Superior temporal gyrus (tissue), 1 donor: Measurements from ENCODE around the gene WDR41.

Source experiments
- DNase-seq: peaks from one replicate; pipeline ENCODE4 v3.0.0-alpha.2; 2016; ENCODE audit errors: extremely low spot score

Gene WDR41

GRCh38 chr5:77444356-77444755 lies 47.8 kb downstream of the WDR41 start:
- DNase-seq: no peak

- DNase-seq: no peak
These were observed 48.4 kb downstream of the WDR41 start for GRCh38 chr5:77443670-77444069.

DNA sequence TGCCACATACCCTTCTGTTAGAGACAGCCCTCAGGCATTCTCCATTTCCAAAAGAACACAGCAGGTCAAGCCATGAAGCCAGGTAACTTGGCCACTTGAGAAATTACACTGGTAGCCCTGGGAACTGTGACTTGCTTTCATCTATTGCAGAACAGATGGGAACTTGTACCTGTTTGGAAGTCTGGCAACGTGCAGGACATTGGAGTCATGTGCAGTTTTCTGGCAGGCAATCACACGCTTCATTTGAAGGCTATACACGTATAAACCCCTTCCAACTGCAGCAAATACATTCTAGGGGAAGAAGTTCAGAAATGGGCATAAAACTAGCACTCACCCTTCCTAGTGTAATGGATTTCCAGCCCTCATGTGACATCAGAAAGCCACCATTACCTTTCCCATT lies 54.0 kb downstream of the WDR41 start:
- DNase-seq: peak; percentile 61

DNA sequence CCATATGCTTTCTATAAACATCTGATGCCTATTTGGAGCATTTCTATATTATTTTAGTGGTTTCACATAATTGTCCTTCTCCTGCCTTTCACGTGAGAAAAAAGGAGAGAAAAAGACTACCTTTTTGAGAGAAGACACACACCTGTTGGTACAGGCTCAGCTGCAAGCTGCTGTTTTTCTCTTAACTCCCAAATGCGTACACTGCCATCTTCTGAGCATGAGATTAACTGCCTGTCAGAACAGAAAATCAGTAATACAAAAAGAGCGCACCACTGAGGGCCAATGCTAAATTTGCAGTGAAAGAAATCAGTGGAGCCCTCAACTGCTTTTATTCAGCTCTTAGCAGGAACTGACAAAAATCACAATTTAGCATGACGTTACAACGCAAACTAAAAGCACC lies 54.9 kb downstream of the WDR41 start:
- DNase-seq: peak; percentile 72

DNA sequence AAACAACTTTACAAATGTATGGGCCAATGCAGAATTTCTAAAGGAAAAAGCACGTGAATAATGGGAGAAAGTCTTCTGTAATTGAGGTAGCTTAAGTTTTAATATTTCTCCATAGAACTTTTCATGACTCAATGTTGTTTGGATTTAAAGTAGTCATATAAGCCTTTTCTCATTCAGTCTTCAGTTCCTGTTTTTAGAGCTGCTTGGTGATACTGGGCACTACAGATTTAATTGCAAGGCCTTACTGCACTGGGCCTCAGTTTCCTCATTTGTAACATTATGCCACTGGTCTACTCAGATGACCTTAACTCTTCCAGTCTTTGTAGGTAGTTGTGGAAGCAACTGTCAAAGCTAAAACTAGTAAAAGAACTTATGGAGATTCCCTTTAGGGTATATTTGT lies 60.4 kb downstream of the WDR41 start:
- no peak for DNase-seq

DNA sequence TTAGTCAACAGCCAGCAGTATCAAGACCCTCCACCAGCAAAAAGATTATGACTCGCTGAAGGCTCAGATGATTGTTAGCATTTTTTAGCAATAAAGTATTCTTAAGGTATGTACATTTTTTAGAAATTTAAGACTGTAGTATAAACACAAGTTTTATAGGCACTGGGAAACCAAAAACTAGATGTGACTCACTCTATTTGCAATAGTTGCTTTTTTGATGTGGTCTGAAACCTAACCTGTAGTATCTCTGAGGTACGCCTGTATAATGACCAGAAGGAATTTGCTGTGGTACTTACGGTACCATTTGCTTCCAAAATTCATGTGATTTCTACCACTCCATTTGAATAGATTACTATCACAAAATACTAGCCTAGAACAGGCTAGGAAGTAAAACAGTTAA lies 60.8 kb downstream of the WDR41 start:
- no peak for DNase-seq

DNA sequence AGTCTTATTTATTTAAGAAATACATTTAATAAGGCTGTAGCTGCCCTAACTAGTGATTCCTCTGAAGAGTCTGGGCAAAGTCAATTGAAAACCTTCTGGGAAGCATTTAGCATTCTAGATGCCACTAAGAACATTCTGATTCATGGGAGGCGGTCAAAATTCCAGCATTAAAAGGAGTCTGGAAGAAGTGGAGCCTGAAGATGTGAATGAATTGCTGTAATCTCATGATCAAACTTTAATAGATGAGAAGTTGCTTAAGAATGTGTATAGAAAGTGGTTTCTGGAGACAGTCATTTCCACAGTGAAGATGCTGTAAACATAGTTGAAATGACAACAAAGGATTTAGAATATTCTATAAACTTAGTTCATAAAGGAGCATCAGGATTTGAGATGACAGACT lies 61.4 kb downstream of the WDR41 start:
- DNase-seq: no peak

GRCh38 chr5:77428526-77428925 lies 63.6 kb downstream of the WDR41 start:
- DNase-seq: no peak

DNA sequence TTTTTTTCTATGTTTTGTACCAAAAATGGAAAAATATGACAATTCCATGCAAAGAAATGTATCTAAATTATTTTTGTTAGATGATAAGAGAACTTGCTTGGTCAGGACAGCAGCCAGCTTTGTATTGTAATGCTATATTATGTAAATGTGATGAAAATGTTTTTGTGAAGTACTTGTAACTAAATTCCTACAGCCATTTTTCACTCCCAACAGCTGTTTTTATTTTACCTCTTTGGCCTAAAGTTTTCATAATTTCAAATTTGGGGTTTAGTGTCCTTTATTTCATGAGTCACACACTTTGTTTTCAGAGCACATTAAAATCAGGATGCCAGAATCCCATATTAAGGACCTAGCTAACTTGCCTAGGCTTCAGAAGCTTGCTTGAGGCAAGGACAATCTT lies 64.1 kb downstream of the WDR41 start:
- no peak for DNase-seq

DNA sequence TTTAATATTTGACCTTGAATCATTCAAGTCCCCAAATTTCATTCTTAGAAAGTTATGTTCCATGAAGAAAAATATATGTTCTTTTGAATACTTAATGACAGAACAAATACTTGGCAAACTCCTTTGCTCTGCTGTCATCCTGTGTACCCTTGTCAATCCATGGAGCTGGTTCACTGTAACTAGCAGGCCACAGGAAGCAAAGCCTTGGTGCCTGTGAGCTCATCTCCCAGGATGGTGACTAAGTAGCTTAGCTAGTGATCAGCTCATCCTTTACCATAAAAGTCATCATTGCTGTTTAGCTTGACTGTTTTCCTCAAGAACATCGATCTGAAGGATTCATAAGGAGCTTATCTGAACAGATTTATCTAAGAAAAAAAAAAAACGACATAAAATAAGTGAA lies 65.4 kb downstream of the WDR41 start:
- no peak for DNase-seq

- no peak for DNase-seq
These were observed 66.0 kb downstream of the WDR41 start for GRCh38 chr5:77425998-77426659.

DNA sequence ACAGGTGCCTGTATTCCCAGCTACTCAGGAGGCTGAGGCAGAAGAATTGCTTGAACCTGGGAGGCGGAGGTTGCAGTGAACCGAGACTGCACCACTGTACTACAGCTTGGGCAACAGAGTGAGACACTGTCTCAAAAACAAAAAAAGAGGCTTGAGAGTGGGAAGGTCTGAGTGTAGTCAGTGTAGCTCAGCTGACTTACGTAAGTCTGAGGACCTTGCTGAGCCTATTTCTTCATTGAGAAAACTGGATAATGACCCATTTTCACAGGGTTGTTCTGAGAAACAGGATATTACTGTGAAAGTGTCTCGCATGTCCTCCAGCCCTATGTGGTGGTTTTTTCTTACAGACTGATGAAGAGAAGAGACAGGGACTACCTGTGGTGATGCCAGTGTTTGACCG lies 66.7 kb downstream of the WDR41 start:
- DNase-seq: no peak

GRCh38 chr5:77424921-77425320 lies 67.2 kb downstream of the WDR41 start:
- no peak for DNase-seq

DNA sequence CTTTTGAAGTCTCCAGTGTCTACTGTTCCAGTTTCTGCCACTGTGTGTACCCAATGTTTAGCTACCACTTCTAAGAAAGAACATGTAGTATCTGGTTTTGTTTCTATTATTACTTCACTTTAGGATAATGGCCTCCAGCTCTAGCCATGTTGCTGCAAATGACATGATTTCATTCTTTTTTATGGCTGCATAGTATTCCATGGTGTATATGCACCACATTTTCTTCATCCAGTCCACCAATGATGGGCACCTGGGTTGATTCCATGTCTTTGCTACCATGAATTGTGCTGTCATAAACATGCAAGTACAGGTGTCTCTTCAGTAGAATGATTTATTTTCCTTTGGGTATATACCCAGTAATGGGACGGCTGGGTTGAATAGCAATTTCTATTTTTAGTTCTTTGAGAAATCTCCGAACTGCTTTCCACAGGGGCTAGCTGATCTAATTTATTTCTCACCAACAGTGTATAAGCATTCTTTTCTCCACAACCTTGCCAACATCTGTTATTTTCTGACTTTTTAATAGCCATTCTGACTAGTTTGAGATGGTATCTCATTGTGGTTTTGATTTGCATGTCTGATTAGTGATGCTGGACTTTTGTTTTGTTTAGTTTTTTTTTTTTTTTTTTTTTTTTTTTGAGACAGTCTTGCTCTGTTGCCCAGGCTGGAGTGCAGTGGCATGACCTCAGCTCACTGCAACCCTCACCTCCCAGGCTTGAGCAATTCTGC lies 68.9 kb downstream of the WDR41 start:
- DNase-seq: no peak

GRCh38 chr5:77420940-77421339 lies 71.2 kb downstream of the WDR41 start:
- no peak for DNase-seq

- no peak for DNase-seq
These were observed 72.2 kb downstream of the WDR41 start for GRCh38 chr5:77419644-77420582.

GRCh38 chr5:77418601-77419581 lies 73.2 kb downstream of the WDR41 start:
- DNase-seq: no peak

DNA sequence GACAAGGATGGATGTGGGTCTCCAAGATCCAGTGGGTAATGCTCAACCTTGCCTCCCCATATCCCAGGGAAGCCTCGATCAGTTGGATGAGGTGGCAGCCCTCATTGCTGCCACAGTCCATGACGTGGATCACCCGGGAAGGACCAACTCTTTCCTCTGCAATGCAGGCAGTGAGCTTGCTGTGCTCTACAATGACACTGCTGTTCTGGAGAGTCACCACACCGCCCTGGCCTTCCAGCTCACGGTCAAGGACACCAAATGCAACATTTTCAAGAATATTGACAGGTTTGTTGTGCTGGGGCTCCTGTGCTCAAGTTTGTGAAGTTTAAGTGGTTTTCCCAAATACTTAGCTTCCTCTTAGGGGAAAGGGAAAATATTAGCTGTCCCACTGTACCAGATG lies 74.0 kb downstream of the WDR41 start:
- no peak for DNase-seq

- no peak for DNase-seq
These were observed 79.1 kb downstream of the WDR41 start for GRCh38 chr5:77413049-77413448.

GRCh38 chr5:77409870-77410621 lies 82.1 kb downstream of the WDR41 start:
- no peak for DNase-seq

DNA sequence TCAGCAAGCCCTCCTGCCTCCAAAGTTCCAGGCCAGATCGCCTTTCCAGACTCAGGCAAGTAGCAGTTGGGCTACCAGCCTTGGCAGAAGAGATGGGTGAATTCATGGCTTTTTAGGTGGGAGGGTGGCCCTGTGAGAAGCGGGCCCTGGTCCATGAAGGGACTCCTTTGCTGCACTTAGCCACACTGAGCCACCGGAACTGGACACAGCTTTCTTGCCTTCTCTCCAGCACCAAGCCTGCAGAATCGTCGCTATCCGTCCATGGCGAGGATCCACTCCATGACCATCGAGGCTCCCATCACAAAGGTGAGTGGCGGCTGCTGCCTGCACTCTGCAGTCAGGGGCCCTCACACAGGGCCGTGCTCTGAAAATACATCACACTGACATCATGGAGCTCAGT lies 85.0 kb downstream of the WDR41 start:
- no peak for DNase-seq
